HL-60 (cell line): ENCODE results near the gene ZACN.

Experiments used
- DNase-seq, 2 experiments: peaks; one replicate each; pipeline ENCODE4 v3.0.0-alpha.2; 2010 to 2020; ENCODE audit warnings: low read depth in 1 of 2, low spot score in 1 of 2
- H3K27ac ChIP-seq: fragments of 250-450 bp; sonication (Bioruptor Pico); replicated peaks from 2 replicates; pipeline ENCODE4 v1.5.1; 2020; ENCODE audit warnings: mild to moderate bottlenecking, moderate library complexity
- H3K27me3 ChIP-seq: fragments of 250-450 bp; sonication (Bioruptor Pico); 2 replicates; pipeline ENCODE4 v1.5.1; 2021; ENCODE audit warnings: mild to moderate bottlenecking, moderate library complexity; ENCODE audit not compliant: insufficient read depth, poor library complexity, severe bottlenecking
- H3K4me3 ChIP-seq: replicated peaks from 2 replicates; pipeline ENCODE4 v1.5.1; 2011; ENCODE audit warnings: mild to moderate bottlenecking, control low read depth, low read length; ENCODE audit not compliant: insufficient read depth
- CTCF ChIP-seq: IDR thresholded peaks from one replicate; pipeline ENCODE4 v1.5.1; 2011; ENCODE audit warnings: low read length, control low read depth, inconsistent platforms; ENCODE audit not compliant: insufficient read depth
- GABPA ChIP-seq: IDR thresholded peaks from 2 replicates; pipeline ENCODE4 v1.6.1; 2012; ENCODE audit warnings: low read depth
- POLR2AphosphoS5 ChIP-seq: IDR thresholded peaks from 2 replicates; pipeline ENCODE4 v1.6.1; 2012; ENCODE audit warnings: low read depth
- REST ChIP-seq: IDR thresholded peaks from 2 replicates; pipeline ENCODE4 v1.6.1; 2012; ENCODE audit warnings: low read depth; ENCODE audit not compliant: insufficient replicate concordance
- SPI1 ChIP-seq: IDR thresholded peaks from 2 replicates; pipeline ENCODE4 v1.6.1; 2012; ENCODE audit warnings: low read depth, mild to moderate bottlenecking, borderline replicate concordance

ZACN gene

GRCh38 chr17:76087531-76087930 lies 8.5 kb downstream of the ZACN start:
- Histone ChIP-seq H3K4me3 (no peak overlapping the region), H3K27me3 (no peaks in the 10 kb centered on the region), H3K27ac (no peak overlapping the region)
- TF ChIP-seq GABPA (no peak), CTCF (no peak), REST (no peak), SPI1 (no peak), POLR2AphosphoS5 (no peak)
- DNase-seq, result no peak

DNA sequence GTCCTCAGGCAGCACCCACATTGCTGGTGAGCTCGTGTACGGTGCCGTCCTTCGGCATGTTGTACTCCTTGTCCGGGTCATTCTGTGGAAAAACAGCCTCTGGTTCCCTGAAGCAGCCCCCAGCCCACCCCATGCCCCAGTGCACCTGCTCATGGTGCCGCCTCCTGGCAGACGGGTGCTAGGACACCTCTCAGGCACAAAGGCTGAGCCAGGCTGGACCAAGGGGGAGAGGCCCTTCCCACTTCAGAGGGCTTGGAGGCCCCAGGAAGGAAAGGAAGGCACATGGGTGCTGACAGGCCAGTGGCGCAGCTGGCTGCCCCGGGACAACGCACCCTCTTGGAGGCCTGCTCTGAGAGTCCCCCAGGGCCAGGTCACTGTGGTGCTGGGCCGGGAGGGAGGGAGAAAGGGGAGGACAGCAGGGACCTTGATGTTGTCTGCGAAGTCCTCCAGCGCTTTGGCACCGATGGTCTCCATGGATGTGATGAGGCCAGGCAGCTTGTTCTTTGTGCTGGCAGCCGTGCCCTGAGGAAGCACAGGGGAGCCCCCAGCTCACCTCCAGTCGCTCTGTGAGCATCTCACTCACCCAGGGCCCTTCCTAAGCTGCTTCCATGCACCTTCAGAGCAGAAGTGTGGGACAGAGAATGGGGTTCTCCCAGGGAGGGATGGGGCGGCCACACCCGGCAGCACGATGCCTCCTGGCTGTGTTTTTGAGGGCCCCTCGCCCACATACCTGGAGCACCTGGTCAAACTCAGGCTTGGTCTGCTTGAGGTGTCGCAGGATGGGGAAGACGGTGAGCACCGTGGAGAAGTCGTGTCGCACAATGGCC lies 9.3 kb downstream of the ZACN start:
- Histone ChIP-seq H3K4me3 (no peak overlapping the region), H3K27ac (no peak overlapping the region), H3K27me3 (no peaks in the 10 kb centered on the region)
- TF ChIP-seq CTCF, result no peak
- no peak for TF ChIP-seq POLR2AphosphoS5
- TF ChIP-seq GABPA, result no peak
- no peak for TF ChIP-seq REST
- TF ChIP-seq SPI1, result no peak
- DNase-seq, result no peak

GRCh38 chr17:76088868-76089576 lies 10.0 kb downstream of the ZACN start:
- no peak overlapping the region for H3K27ac ChIP-seq
- H3K27me3 ChIP-seq, result no peaks in the 10 kb centered on the region
- no peak overlapping the region for H3K4me3 ChIP-seq
- no peak for DNase-seq
- TF ChIP-seq GABPA, result no peak
- TF ChIP-seq POLR2AphosphoS5, result no peak
- no peak for TF ChIP-seq CTCF
- TF ChIP-seq REST, result no peak
- TF ChIP-seq SPI1, result no peak
